HPDE6-E6E7 (cell line): ENCODE measurements around the gene DLG2.
"Not testable (repeated sequence)": the region's sequence is repeated elsewhere in the genome, so short reads cannot be mapped to it uniquely, and the experiment has no call there.

Experiments
- DNase-seq: peaks from one replicate; pipeline ENCODE4 v3.0.0; 2011; ENCODE audit warnings: missing footprints; ENCODE audit errors: extremely low spot score

The DLG2 gene

DNA sequence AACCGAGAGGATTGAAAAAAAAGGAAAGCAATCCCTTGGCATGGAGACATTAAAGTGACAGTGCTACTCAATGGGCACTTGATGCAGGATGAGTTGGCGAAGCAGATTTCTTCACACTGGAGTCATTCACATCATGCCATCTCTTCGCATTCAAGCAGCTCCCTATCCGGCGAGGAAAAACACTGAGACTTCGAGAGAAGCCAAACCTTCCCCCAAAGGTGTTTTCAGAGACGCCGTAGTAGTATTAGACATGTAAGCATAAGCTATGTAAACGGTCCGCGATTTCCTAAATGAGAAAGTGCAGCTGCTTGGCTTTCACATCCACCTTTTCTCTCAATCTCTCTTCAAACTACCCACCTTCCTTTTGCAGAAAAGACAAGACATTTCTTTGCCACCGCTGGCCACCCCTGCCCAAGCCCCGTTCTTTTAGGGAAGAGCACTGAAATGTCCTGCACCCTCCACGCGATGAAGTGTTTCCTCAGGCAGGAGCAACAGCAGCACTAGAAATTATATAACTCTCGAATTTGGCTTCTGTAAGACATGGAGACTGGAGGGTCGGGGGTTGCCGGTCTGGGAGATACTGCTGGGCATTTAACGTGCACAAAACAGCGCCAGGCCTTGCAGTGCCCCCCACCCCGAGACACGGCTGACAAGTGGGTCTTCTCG lies at the start of gene DLG2:
Gene DLG2, minus strand, starts transcription at position 13 of the 666 bp plus-strand sequence.
- peak; percentile 22 for DNase-seq

DNA sequence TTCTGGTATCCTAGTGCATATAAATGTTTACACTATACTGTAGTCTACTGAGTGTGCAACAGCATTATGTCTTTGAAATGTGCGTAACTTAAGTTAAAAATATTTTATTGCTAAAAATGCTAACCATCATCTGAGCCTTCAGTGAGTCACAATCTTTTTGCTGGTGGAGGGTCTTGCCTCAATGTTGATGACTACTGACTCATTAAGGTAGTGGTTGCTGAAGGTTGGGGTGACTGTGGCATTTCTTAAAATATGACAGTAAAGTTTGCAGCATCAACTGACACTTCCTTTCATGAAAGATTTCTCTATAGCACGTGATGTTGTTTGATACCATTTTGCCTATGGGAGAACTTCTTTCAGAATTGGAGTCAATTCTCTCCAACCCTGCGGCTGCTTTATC lies 46.2 kb upstream of the DLG2 start:
- DNase-seq = no peak

DNA sequence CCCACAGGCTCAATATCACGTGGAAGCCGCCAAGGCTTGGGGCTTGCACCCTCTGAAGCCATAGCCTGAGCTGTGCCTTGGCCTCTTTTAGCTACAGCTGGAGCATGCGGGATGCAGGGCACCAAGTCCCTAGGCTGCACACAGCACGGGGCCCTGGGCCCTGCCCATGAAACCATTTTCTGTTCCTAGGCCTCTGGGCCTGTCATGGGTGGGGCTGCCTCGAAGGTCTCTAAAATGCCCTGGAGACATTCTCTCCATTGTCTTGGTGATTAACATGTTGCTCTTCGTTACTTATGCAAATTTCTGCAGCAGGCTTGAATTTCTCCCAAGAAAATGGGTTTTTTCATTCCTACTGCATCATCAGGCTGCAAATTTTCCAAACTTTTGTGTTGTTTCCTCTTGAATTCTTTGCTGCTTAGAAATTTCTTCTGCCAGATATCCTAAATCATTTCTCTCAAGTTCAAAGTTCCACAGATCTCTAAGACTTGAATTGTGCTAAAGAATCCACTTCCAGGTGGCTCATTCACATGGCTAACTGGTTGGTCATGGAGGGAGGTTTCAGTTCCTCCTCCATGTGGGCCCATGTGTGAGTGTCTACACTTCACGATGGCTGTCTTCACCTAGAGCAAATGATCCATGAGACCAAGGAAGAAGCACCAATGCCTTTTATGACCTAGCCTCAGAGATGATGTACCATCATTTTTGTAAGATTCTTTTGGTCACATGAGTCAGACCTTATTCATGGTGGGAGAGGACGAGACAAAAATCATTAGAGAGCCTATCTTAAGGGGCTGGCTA lies 45.2 kb upstream of the DLG2 start:
- no peak for DNase-seq

DNA sequence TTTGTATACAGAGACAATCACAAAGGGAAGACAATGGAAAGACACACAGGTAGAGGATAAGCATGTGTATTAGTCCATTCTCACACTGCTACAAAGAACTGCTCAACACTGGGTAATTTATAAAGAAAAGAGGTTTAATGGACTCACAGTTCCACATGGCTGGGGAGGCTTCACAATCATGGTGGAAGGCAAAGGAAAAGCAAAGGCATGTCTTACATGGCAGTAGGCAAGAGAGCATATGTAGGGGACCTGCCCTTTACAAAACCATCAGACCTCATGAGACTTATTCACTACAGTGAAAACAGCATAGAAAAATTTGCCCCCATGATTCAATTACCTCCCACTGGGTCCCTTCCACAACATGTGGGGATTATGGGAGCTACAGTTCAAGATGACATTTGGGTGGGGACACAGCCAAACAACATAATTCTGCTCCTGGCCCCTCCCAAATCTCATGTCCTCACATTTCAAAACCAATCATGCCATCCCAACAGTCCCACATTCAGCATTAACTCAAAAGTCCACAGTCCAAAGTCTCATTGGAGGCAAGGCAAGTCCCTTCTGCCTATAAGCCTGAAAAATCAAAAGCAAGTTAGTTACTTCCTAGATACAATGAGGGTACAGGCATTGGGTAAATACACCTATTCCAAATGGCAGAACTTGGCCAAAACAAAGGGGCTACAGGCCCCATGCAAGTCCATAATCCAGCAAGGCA lies 44.0 kb upstream of the DLG2 start:
- DNase-seq = not testable (repeated sequence)

DNA sequence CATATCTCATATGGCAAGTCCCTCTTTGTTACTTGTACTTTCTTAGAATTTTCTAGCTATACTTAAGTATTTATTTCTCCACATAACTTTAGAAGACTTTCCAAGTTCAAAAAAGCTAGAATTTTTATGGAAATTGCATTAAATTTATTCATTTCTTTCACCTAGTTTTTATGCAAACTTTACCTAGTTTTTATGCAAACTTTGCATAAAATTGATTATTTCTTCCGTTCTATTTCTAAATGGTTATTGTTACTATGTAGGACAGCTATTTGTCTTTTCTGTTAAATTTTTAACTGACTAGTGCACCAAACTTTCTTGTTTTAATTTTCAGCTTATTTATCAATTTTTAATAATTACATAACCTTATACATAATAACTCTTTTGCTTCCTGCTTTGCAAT lies 41.0 kb upstream of the DLG2 start:
- no peak for DNase-seq

DNA sequence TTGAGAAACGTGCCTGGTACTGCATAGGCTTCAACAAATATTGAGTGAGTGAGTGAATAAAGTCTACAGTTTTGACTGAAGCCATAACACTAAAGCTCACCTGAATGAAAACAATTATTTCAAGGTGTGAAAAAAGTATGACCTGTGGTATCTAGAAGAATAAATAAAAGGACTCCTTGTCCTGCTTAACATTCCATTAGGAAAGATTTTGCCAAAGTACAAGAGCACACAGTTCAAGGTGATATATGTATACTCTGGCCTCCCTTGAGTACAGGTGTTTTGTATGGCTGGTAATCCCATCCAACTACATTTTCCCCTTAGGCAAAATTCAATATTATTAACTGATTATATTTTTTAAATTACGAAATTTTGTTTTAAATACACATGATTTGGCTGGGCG lies 39.5 kb upstream of the DLG2 start:
- DNase-seq = no peak

DNA sequence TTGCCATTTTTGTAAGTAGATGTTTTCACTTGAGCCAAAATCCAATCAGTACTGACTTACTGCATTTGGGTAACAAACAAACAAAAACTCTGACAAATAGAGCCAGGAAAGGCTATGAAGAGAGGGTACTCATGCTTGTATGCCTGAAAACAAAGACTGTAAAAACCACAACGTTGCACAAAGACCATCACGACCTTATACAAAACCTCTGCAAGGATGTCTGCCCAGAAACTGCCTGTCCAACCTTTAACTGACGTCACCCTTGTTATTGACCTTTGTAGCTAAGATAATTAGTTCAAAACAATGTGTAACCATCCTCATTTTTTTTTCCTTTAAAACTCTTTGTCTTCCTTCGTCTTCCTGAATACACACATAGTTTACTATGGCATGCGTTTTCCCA lies 38.6 kb upstream of the DLG2 start:
- DNase-seq = no peak

DNA sequence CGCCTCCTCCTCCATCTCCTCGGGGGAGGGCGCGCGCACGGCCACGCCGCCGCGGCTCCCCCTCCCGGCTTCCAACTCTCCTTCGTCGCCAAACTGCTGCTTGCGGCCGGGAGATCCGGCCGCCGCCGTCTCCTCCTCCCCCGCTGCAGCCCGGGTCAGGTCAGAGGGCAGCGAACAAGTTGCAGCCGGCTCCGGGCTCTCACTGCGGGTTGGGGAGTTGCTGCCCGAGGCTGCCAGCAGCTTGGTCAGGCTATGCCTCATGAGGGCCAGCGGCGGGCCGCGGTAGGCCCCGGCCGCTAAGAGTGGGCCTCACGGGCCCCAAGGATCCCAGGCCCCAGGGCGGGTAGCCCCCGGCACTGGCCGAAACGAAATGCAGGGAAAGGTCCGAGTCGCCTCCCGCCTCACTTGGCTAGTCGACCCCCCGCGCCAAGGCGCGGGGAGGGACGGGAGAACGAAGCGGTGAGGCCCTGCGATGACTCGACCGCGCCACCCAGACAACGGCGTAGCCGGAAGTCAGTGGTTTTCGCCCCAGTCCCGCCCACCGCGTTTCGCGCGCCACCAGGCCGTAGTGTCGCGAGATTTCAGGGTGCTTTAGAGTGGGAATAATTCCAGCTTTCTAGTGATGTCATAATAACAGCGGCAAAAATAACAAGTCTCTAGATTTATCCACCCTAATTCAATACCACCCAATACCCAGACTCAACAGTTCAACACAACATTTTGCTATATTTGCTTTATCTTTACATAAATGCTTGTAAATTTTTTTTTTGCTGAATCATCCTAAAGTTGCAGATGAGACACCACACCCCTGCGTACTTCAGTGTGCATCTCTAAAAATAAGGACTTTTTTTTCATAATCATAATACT lies 37.7 kb upstream of the DLG2 start, which contains the start of gene CREBZF:
Gene CREBZF, minus strand, starts transcription at position 515 of the 867 bp plus-strand sequence. Its CDS starts 254 bp downstream, at position 261.
- peak; percentile 86 for DNase-seq

DNA sequence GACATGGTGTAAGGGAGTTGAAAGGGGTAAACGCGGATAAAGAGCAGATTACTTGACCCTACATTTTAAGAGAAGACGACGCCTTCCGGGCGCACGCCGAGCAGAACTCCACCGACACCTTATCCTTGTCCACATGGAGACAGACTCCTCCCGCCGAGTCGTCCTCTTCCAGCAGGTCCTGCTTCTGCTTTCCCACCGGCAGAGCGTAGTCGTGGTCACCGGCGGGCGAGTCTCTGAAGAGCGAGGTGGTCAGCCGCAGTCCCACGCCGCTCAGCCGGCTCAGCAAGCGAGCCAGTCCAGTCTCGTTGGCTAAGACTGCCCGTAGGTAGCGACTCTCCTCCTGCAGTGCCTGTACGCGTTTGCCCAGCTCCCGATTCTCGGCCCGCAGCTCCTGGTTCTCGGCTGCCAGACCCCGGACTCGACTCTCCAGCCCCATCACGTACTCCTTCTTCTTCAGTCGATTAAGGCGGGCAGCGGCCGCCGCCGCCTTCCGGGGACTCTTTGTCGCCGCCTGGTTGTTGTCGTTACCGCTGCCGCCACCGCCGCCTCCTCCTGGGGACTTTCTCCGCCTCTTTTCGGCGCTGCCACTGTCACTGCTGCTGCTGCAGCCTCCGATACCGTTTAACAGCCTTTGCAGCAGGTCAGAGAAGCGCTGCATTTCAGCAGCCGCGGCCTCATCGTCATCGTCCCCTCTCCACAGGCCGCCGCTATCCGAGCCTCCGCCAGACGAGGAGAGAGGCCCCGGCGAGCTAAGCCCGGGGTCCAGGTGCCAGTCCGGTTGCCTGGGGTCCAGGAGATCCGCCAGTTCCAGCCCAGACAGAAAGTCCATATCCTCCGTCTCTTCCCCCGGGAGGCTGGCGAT lies 36.8 kb upstream of the DLG2 start:
- peak; percentile 27 for DNase-seq

DNA sequence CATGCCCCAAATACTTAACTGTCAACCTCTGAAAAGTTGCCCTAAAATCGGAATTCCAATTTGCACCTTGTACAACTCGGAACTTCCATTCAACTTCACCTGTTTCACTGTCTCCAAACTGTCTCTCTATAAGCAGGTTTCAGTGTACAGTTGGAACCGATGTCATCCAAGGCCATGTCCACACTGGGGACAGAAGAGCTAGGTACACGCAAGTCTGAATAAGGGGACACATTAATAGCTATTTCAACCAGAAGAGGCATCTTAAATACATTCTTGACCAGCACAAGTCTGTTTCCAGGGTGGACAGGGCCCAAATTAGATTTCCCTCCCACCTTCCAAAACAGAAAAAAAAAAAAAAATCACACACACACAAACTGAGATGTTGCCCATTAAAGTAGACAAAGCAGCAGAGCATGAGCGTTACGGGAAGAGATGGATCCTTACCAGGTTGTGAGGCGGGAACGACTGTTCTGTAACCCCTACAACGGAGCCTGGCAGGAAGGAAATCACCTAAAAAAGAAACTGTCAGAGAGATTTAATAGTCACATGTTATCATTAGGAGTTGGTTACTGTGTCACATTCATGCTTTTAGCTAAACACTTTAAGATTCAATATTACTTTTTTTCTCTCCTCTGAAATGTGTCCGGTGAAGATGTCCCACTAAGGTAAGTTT lies 36.1 kb upstream of the DLG2 start:
- DNase-seq = no peak

DNA sequence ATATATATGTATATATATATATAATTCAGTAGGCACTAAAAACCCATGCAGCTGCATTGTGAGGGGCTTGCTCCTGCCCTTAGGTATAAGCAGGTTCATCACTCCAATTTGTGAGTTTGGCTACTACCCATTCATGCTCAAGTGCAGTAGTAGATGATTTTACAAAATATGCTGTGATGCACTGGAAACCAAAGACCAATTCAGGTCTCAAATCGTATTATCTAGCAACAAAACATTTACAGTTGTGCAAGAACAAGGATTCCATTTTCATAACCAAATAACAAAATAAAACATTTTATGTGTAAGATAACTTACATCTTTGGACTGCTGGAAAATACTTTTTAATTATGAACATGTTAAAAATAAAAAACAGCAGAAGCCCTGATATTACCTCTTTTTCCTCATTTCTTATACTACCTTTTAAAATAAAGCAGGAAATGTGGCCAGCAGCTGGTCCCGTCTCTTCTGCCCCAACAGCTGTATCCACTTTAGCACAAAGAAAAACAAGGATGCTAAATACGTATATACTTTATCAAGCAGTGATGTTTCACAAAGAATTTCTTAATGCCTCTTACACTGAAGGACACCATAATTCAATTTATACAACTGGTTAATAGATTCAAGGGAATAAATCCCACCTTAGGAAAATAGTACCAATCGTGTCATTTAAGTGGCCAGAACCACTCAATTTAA lies 35.0 kb upstream of the DLG2 start:
- no peak for DNase-seq

DNA sequence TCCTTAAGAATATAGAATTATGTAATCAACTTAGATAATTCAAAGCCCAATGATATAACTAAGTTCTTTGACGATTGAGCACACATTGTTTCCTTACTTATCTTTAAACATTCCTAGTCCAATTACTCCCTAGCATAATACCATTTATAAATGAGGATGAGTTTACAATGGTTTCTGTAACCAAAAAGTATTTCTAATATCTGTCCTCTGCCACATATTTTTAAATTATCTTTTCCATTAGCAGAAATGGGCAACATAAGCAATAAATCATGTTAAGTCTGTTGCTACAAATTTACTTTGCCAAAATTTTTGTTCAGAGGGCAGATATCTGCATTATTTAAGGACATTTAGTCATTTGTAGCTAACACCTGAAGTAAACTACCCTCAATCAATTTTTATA lies 31.0 kb upstream of the DLG2 start:
- no peak for DNase-seq

DNA sequence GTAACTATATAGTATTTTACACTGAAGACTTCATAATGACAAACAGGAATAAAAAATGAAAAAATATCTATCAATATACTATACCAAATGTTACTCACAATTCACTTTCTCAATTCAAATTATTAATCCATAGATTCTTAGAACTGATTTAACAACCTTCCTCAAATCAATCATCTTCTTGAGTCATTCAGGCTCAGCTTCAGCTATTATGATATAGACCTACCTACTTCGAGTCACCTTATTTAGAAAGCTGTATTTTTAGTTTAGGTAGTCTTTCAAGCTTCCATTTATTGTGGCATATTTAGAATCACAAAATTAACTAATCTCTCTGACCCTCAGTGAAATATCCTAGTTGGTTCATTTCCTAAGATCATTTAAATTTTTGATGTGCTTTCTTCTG lies 29.6 kb upstream of the DLG2 start:
- no peak for DNase-seq

DNA sequence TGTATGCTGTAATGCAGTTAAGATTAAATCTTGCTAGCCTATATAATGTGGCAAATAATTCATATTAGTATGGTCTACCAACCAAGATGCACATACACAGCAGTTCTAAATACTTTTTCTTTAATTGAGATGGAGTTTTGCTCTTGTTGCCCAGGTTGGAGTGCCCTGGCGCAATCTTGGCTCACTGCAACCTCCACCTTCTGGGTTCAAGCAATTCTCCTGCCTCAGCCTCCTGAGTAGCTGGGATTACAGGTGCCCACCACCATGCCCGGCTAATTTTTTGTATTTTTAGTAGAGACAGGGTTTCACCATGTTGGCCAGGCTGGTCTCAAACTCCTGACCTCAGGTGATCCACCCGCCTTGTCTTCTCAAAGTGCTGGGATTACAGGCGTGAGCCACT lies 27.2 kb upstream of the DLG2 start:
- DNase-seq = not testable (repeated sequence)

DNA sequence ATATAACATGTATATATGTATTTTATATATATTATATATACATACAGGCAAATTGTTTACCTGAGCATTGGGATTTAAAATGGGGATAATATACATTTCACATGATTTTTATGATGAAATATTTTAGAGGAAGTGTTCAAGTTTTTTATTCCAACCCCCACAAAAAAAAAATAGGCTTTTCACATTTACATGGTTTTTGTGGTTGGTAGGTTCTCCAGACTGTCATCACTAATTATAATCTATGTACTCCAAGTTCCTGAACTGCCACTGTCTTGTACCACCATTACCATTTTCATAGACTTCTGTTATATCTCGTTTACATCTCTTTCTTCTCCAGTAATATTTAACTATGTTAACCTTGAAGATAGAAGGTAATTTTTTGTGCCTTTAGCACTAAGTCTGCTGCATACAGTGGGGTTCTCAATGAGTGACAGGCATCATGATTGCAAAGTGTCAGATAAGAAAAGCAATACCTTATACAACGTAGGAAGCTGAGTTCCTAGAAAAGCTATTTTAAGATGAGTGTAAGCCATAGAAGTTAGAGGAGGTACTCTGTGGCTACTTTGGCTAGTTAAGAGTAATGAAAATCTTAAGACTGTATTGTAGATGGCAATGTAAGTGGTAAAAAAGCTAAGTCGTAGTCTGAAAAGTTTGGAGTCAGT lies 25.8 kb upstream of the DLG2 start:
- DNase-seq = no peak

DNA sequence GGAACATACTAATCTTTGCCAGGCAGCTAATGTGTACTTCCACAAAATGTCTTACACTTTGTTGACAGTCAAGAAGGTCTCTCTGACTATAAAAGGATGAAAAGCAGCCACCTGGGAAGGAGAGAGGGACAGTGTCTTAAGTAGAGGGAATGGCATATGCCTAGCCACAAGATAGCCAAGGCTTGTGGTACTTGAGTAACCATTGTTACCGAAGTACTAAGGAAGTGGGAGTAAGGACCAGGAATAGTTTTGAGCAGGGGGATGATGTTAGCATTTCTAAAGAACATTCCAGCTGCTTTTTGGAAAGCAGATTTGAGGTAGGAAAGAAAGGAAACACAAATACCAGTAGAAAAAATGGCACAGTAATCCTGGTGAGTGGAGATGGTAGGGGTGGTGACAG lies 24.0 kb upstream of the DLG2 start:
- no peak for DNase-seq

DNA sequence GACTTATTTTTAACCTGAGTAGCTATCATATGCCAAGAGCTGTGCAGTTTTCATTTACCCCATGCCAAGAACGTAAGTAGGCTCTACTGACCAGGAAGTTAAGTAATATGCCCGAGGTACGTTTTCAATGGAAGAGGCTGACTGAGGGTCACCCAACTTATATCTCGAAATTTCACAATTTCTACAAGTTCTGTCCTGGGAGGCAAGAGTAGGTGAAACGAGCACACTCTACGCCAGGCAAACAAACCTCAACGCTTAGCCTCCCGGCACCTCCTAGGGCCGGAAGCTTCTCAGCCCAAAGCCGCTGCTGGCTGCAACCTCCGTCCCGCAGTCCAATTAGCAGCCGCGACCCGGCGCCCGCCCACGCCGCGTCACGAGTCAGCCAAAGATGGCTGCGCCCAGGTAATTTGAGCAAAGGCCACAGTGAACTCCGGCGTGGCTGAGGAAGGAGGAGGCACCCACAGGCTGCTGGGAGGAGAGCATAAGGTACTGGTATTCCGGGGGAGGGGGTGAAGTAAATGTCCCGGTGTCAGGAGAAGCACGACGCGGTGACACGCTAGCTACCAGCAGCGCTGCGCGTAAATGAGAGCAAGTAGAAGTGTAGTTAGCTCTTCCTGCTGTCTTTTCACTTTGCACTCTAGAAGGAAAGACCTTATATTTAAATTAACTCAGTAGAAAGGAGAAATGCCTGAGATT lies 20.6 kb upstream of the DLG2 start, which contains the start of gene TMEM126A:
Gene TMEM126A, plus strand, starts transcription at position 364 of the 696 bp plus-strand sequence. CDS start 2,289 bp downstream, outside the sequence.
- peak; percentile 84 for DNase-seq

DNA sequence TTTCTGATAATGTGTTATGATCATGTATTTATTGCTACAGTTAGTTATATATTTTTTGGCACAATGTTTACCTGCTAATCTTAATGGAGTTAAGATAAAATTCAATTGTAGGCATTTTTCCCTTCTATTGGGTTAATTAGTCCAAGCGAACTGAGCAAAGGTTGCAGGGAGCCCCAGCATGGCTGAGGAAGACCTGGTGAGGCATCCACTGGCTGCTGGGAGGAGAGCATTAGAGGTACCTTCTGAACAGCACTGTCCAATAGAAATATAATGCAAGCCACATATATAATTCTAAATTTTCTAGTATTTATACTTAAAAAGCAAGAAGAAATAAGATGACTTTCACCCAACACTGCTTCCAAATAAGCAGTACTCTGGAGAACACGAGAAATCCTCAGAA lies 19.9 kb upstream of the DLG2 start:
- DNase-seq = no peak
